Measurements from ENCODE around the gene INPP5E.

Gene INPP5E

GRCh38 chr9:136467766-136468165, 28.1 kb upstream of the INPP5E start:
- H3K23ac ChIP-seq (ENCODE audit: low read length), result no peak overlapping the region
- H2BK5ac ChIP-seq (ENCODE audit: low read depth, low read length, poor library complexity), result no peak overlapping the region
- H3K4me1 ChIP-seq (ENCODE audit: control insufficient read depth in 1 of 2, insufficient read depth in 2 of 2, low read length in 2 of 2), result no peaks in the 10 kb centered on the region
- DNase-seq, result no peak
- no peak overlapping the region for H2BK12ac ChIP-seq (ENCODE audit: low read length)
- H2BK120ac ChIP-seq (ENCODE audit: insufficient read depth, low read length, poor library complexity), result no peak overlapping the region
- no peak overlapping the region for H3K4me2 ChIP-seq (ENCODE audit: low read length)
- no CpG with 5 or more reads among the region's 15 CpGs for WGBS (ENCODE audit: extremely low coverage, insufficient coverage, insufficient read length)
- H3K9ac ChIP-seq (ENCODE audit: low read length), result no peak overlapping the region
- no peak overlapping the region for H3K27ac ChIP-seq (ENCODE audit: low read depth, low read length)
- H3K14ac ChIP-seq (ENCODE audit: low read length), result no peak overlapping the region
- no peak overlapping the region for H3K4ac ChIP-seq (ENCODE audit: low read depth, low read length)
- no peak overlapping the region for H4K12ac ChIP-seq (ENCODE audit: low read depth, low read length)
- no peak overlapping the region for H3K18ac ChIP-seq (ENCODE audit: low read length)
- H4K91ac ChIP-seq (ENCODE audit: low read depth, low read length), result no peak overlapping the region
- H3K27me3 ChIP-seq (ENCODE audit: insufficient read depth, low read length), result no peaks in the 10 kb centered on the region
- H3K79me1 ChIP-seq (ENCODE audit: low read length), result no peaks in the 10 kb centered on the region
- no peaks in the 10 kb centered on the region for H3K79me2 ChIP-seq (ENCODE audit: control insufficient read depth, insufficient read depth, low read length, poor library complexity)
- H4K8ac ChIP-seq (ENCODE audit: low read depth, low read length), result no peak overlapping the region
- H3K4me3 ChIP-seq (ENCODE audit: low read depth, low read length), result no peak overlapping the region
- H3K36me3 ChIP-seq (ENCODE audit: control insufficient read depth in 1 of 2, insufficient read depth in 2 of 2, low read length in 2 of 2), result peaks cover 85 to 93% of the 10 kb centered on the region in 2 experiments
- H2AFZ ChIP-seq (ENCODE audit: insufficient read depth, low read length, poor library complexity), result no peak overlapping the region
- no peak overlapping the region for H2AK5ac ChIP-seq (ENCODE audit: low read length)
- H3K9me3 ChIP-seq (ENCODE audit: insufficient read depth, low read depth, low read length), result peaks cover 7% of the 10 kb centered on the region

GRCh38 chr9:136466155-136466541, 26.5 kb upstream of the INPP5E start:
- Histone ChIP-seq H3K79me2 (ENCODE audit: control insufficient read depth, insufficient read depth, low read length, poor library complexity) (no peaks in the 10 kb centered on the region), H3K4me2 (ENCODE audit: low read length) (no peak overlapping the region), H4K91ac (ENCODE audit: low read depth, low read length) (no peak overlapping the region), H3K4me1 (ENCODE audit: control insufficient read depth in 1 of 2, insufficient read depth in 2 of 2, low read length in 2 of 2) (no peaks in the 10 kb centered on the region), H3K18ac (ENCODE audit: low read length) (no peak overlapping the region), H2BK120ac (ENCODE audit: insufficient read depth, low read length, poor library complexity) (no peak overlapping the region), H3K79me1 (ENCODE audit: low read length) (no peaks in the 10 kb centered on the region), H3K4me3 (ENCODE audit: low read depth, low read length) (no peak overlapping the region), H2BK5ac (ENCODE audit: low read depth, low read length, poor library complexity) (no peak overlapping the region), H4K12ac (ENCODE audit: low read depth, low read length) (no peak overlapping the region), H3K9ac (ENCODE audit: low read length) (no peak overlapping the region), H3K27me3 (ENCODE audit: insufficient read depth, low read length) (no peaks in the 10 kb centered on the region), H3K4ac (ENCODE audit: low read depth, low read length) (no peak overlapping the region), H2AK5ac (ENCODE audit: low read length) (no peak overlapping the region), H3K27ac (ENCODE audit: low read depth, low read length) (no peak overlapping the region), H4K8ac (ENCODE audit: low read depth, low read length) (no peak overlapping the region), H3K23ac (ENCODE audit: low read length) (no peak overlapping the region), H3K36me3 (ENCODE audit: control insufficient read depth in 1 of 2, insufficient read depth in 2 of 2, low read length in 2 of 2) (peaks cover 84 to 89% of the 10 kb centered on the region in 2 experiments), H2AFZ (ENCODE audit: insufficient read depth, low read length, poor library complexity) (no peak overlapping the region), H2BK12ac (ENCODE audit: low read length) (no peak overlapping the region), H3K14ac (ENCODE audit: low read length) (no peak overlapping the region), H3K9me3 (ENCODE audit: insufficient read depth, low read depth, low read length) (peaks cover 4% of the 10 kb centered on the region)
- no CpG with 5 or more reads among the region's 30 CpGs for WGBS (ENCODE audit: extremely low coverage, insufficient coverage, insufficient read length)
- no peak for DNase-seq

GRCh38 chr9:136465500-136466154, 26.0 kb upstream of the INPP5E start:
- Histone ChIP-seq H3K4me3 (ENCODE audit: low read depth, low read length) (no peak overlapping the region), H3K9ac (ENCODE audit: low read length) (no peak overlapping the region), H3K36me3 (ENCODE audit: control insufficient read depth in 1 of 2, insufficient read depth in 2 of 2, low read length in 2 of 2) (peaks cover 84 to 89% of the 10 kb centered on the region in 2 experiments), H3K27ac (ENCODE audit: low read depth, low read length) (no peak overlapping the region), H2BK120ac (ENCODE audit: insufficient read depth, low read length, poor library complexity) (no peak overlapping the region), H2AFZ (ENCODE audit: insufficient read depth, low read length, poor library complexity) (no peak overlapping the region), H4K8ac (ENCODE audit: low read depth, low read length) (no peak overlapping the region), H3K4ac (ENCODE audit: low read depth, low read length) (no peak overlapping the region), H2AK5ac (ENCODE audit: low read length) (no peak overlapping the region), H3K23ac (ENCODE audit: low read length) (no peak overlapping the region), H3K79me1 (ENCODE audit: low read length) (no peaks in the 10 kb centered on the region), H3K4me1 (ENCODE audit: control insufficient read depth in 1 of 2, insufficient read depth in 2 of 2, low read length in 2 of 2) (no peaks in the 10 kb centered on the region), H3K9me3 (ENCODE audit: insufficient read depth, low read depth, low read length) (peaks cover 4% of the 10 kb centered on the region), H3K27me3 (ENCODE audit: insufficient read depth, low read length) (no peaks in the 10 kb centered on the region), H3K14ac (ENCODE audit: low read length) (no peak overlapping the region), H3K18ac (ENCODE audit: low read length) (no peak overlapping the region), H3K79me2 (ENCODE audit: control insufficient read depth, insufficient read depth, low read length, poor library complexity) (no peaks in the 10 kb centered on the region), H2BK5ac (ENCODE audit: low read depth, low read length, poor library complexity) (no peak overlapping the region), H4K91ac (ENCODE audit: low read depth, low read length) (no peak overlapping the region), H3K4me2 (ENCODE audit: low read length) (no peak overlapping the region), H2BK12ac (ENCODE audit: low read length) (no peak overlapping the region), H4K12ac (ENCODE audit: low read depth, low read length) (no peak overlapping the region)
- no peak for DNase-seq
- no CpG with 5 or more reads among the region's 27 CpGs for WGBS (ENCODE audit: extremely low coverage, insufficient coverage, insufficient read length)

- no peak overlapping the region for H2AFZ ChIP-seq (ENCODE audit: insufficient read depth, low read length, poor library complexity)
These were observed 24.6 kb upstream of the INPP5E start for GRCh38 chr9:136464241-136464640.

More at GRCh38 chr9:136464241-136464640, 24.6 kb upstream of the INPP5E start:
- H3K4ac ChIP-seq (ENCODE audit: low read depth, low read length), result no peak overlapping the region
- no peak overlapping the region for H4K91ac ChIP-seq (ENCODE audit: low read depth, low read length)
- no peak overlapping the region for H3K18ac ChIP-seq (ENCODE audit: low read length)
- H3K4me3 ChIP-seq (ENCODE audit: low read depth, low read length), result no peak overlapping the region
- H3K9me3 ChIP-seq (ENCODE audit: insufficient read depth, low read depth, low read length), result peaks cover 4% of the 10 kb centered on the region
- no peaks in the 10 kb centered on the region for H3K79me2 ChIP-seq (ENCODE audit: control insufficient read depth, insufficient read depth, low read length, poor library complexity)
- H3K14ac ChIP-seq (ENCODE audit: low read length), result no peak overlapping the region
- H3K27me3 ChIP-seq (ENCODE audit: insufficient read depth, low read length), result no peaks in the 10 kb centered on the region
- H2BK120ac ChIP-seq (ENCODE audit: insufficient read depth, low read length, poor library complexity), result no peak overlapping the region
- no peak for DNase-seq
- H4K12ac ChIP-seq (ENCODE audit: low read depth, low read length), result no peak overlapping the region
- H2BK12ac ChIP-seq (ENCODE audit: low read length), result no peak overlapping the region
- no peak overlapping the region for H3K9ac ChIP-seq (ENCODE audit: low read length)
- H3K4me1 ChIP-seq (ENCODE audit: control insufficient read depth in 1 of 2, insufficient read depth in 2 of 2, low read length in 2 of 2), result no peaks in the 10 kb centered on the region
- H2BK5ac ChIP-seq (ENCODE audit: low read depth, low read length, poor library complexity), result no peak overlapping the region
- no peak overlapping the region for H3K23ac ChIP-seq (ENCODE audit: low read length)
- no CpG with 5 or more reads among the region's 6 CpGs for WGBS (ENCODE audit: extremely low coverage, insufficient coverage, insufficient read length)
- no peak overlapping the region for H3K27ac ChIP-seq (ENCODE audit: low read depth, low read length)
- H3K4me2 ChIP-seq (ENCODE audit: low read length), result no peak overlapping the region
- no peak overlapping the region for H2AK5ac ChIP-seq (ENCODE audit: low read length)
- H4K8ac ChIP-seq (ENCODE audit: low read depth, low read length), result no peak overlapping the region
- H3K79me1 ChIP-seq (ENCODE audit: low read length), result no peaks in the 10 kb centered on the region
- peaks cover 82 to 85% of the 10 kb centered on the region in 2 experiments for H3K36me3 ChIP-seq (ENCODE audit: control insufficient read depth in 1 of 2, insufficient read depth in 2 of 2, low read length in 2 of 2)
